Tibial nerve (tissue), 4 donors: ENCODE measurements around the gene QSOX2.

ENCODE experiments used
- CTCF ChIP-seq, 5 experiments: fragments of 200-600 bp in 3 of 5; fragments of 450-650 bp in 2 of 5; sonication (generic) in 3 of 5; IDR thresholded peaks; one replicate each; pipeline ENCODE4 v1.5.1; 2016 to 2019; ENCODE audit warnings: antibody characterized with exemption in 5 of 5, mild to moderate bottlenecking in 3 of 5, moderate library complexity in 2 of 5
- EP300 ChIP-seq, 2 donors: sonication (generic); formaldehyde crosslinking; IDR thresholded peaks; one replicate each; pipeline ENCODE4 v1.6.1; 2017; ENCODE audit warnings: antibody characterized with exemption in 2 of 2, mild to moderate bottlenecking in 1 of 2
- POLR2A ChIP-seq, 2 donors: fragments of 450-650 bp; IDR thresholded peaks; one replicate each; pipeline ENCODE4 v1.6.1; 2017; ENCODE audit warnings: antibody characterized with exemption in 2 of 2, mild to moderate bottlenecking in 2 of 2, moderate library complexity in 2 of 2

DNA sequence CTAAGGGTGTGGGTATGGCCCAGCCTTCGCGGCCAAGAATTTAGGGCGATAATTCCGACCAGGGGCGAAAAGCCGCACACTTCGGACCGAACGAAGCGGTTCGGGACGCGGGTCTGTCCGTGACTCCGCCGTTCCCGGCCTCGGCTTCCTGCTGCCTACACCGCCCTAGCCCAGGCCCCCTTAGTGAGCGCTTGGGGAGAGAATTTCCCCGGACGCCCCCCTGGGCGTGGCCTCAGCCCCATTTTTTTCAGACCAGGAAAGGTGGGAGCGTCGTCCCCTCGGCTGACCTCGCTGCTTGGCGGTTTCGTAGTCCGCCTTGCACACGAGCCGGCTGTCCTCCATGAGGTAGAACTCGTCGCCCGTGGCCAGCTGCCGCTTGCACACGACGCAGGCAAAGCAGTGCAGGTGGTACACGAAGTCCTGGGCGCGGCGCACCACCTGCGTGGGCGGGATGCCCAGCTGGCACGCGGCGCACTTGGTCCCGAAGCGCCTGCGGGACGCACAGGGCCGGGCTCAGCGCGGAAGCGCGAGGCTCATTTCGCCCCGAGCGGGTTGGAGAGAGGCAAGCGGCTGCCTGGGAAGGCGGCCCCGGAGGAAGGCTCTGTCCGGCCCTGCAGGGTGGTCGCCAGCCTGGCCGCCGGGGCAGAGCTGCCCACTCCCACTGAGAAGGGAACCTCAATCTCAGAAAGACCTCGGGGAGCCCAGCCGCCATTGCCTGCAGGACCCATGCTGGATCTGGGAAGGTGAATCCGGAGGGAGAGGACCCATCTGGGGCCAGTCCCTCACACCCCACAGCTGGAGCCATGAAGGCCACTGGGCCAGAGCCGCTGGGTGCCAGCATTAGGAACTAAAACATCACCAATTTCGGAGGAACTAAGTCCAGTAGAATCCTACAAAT lies 46.0 kb downstream of the QSOX2 start:
- TF ChIP-seq CTCF (IDR thresholded peaks at IDR 0.05) (no peak), POLR2A (IDR thresholded peaks at IDR 0.05) (no peak), EP300 (IDR thresholded peaks at IDR 0.05) (no peak)
